Ovary (tissue), 9 donors: Measurements from ENCODE around the gene SHROOM3. TPM values are rescaled to one million over a fixed set of nuclear protein-coding genes. Genes with fewer than 3 reads are reported as not detected.

ENCODE experiments used
- DNase-seq, 5 donors: peaks; one replicate each; pipeline ENCODE4 v3.0.0-alpha.2; 2019 to 2020
- H3K27ac ChIP-seq, 2 donors: fragments of 200-600 bp; one replicate each; pipeline versions ENCODE4 v1.5.1 to v1.8.0; 2019 to 2022
- H3K27me3 ChIP-seq: fragments of 200-600 bp; one replicate; pipeline ENCODE4 v1.8.0; 2022
- H3K36me3 ChIP-seq: fragments of 200-600 bp; sonication (generic); one replicate; pipeline ENCODE4 v1.5.1; 2019
- H3K4me1 ChIP-seq: one replicate; pipeline ENCODE4 v1.8.1; 2013; ENCODE audit warnings: mild to moderate bottlenecking, moderate library complexity; ENCODE audit not compliant: insufficient read depth
- H3K4me3 ChIP-seq: fragments of 200-600 bp; sonication (generic); one replicate; pipeline ENCODE4 v1.5.1; 2017
- H3K9me3 ChIP-seq, 2 donors: fragments of 200-600 bp in 1 of 2; sonication (generic) in 1 of 2; one replicate each; pipeline versions ENCODE4 v1.5.1 to v1.8.1; 2013 to 2019; ENCODE audit warnings: mild to moderate bottlenecking in 1 of 2, moderate library complexity in 1 of 2
- CTCF ChIP-seq, 3 donors: fragments of 450-650 bp in 2 of 3; fragments of 200-600 bp in 1 of 3; IDR thresholded peaks; one replicate each; pipeline versions ENCODE4 v1.5.1 to v1.8.0; 2016 to 2022; ENCODE audit warnings: antibody characterized with exemption in 3 of 3, mild to moderate bottlenecking in 1 of 3
- EP300 ChIP-seq: sonication (generic); formaldehyde crosslinking; IDR thresholded peaks from one replicate; pipeline ENCODE4 v1.6.1; 2017; ENCODE audit warnings: antibody characterized with exemption
- POLR2A ChIP-seq: fragments of 450-650 bp; IDR thresholded peaks from one replicate; pipeline ENCODE4 v1.6.1; 2017; ENCODE audit warnings: antibody characterized with exemption, mild to moderate bottlenecking, moderate library complexity
- WGBS, 3 donors: extraction: QIAGEN DNeasy Blood & Tissue Kit in 1 of 3; methylation state at CpG; one replicate each; pipeline versions ENCODE4 v1.1.5 to v1.1.7; 2013 to 2017; 5-methylcytosine and 5-hydroxymethylcytosine counted together
- intact Hi-C, 4 donors: fragments of 100-400 bp; cut with DNase I; formaldehyde crosslinking; loops; one replicate each; pipeline versions ENCODE4 v1.11.0 to v1.15.1; 2022 to 2023
- polyA plus RNA-seq, 2 donors: library from polyadenylated mRNA; stranded (reverse); fragments of 200-250 nt in 1 of 2; fragments of 350-450 nt in 1 of 2; fragmentation: Illumina TruSeq in 1 of 2; extraction: RNeasy Lipid Tissue Mini Kit (QIAGEN cat#74804) in 1 of 2; gene quantifications; one replicate each; pipeline ENCODE4 v1.2.3, GENCODE V29; 2013 to 2014
- total RNA-seq, 7 donors: library from RNA; depleted of rRNA in 2 of 7; stranded (reverse); fragments of >200 nt in 2 of 7; fragmentation: NEBNext Ultra II Directional in 3 of 7; extraction: Animal tissue kit (Norgen Biotek cat#: 25700) in 3 of 7; gene quantifications; one replicate each; pipeline versions ENCODE4 v1.1.0 to v1.2.4, GENCODE V29; 2016 to 2023
- donor health status: DM: no; HTN: no; CAD: no; lungs with moderate emphysema.
- donor health status: DM: no; HTN: no; CAD: no.
- donor health status: Bipolar disorder and iron deficiency.
- donor health status: DM: yes; HTN: yes; CAD: no.
- donor health status: DM: no; HTN: no; CAD: no.
- donor health status: DM: yes; HTN: yes; CAD: no.

The SHROOM3 gene
- total and polyA plus RNA-seq, 9 donors, result 0.80 to 70.1 (median 3.8) TPM

- Histone ChIP-seq H3K36me3 (no peaks in the 10 kb centered on the region), H3K9me3 (no peaks in the 10 kb centered on the region), H3K27ac (no peak overlapping the region), H3K4me3 (no peak overlapping the region), H3K27me3 (no peaks in the 10 kb centered on the region), H3K4me1 (no peaks in the 10 kb centered on the region)
- 22 to 33% (median 25%) methylated on average over 1 of the region's 1 CpG for WGBS, 3 donors
- TF ChIP-seq POLR2A (no peak), CTCF (IDR thresholded peaks at IDR 0.05) (no peak), EP300 (no peak)
- DNase-seq, result no peak
- intact Hi-C loops, result no loop called here
Measured at GRCh38 chr4:76821641-76822040, 386.6 kb downstream of the SHROOM3 start.

GRCh38 chr4:76822303-76822702 lies 387.3 kb downstream of the SHROOM3 start:
- Histone ChIP-seq H3K9me3 (no peaks in the 10 kb centered on the region), H3K4me1 (no peaks in the 10 kb centered on the region), H3K27me3 (no peaks in the 10 kb centered on the region), H3K27ac (no peak overlapping the region), H3K4me3 (no peak overlapping the region), H3K36me3 (no peaks in the 10 kb centered on the region)
- 67 to 81% (median 70%) methylated on average over 8 of the region's 8 CpGs for WGBS, 3 donors
- no peak for TF ChIP-seq POLR2A
- no peak for TF ChIP-seq CTCF (IDR thresholded peaks at IDR 0.05)
- TF ChIP-seq EP300, result no peak
- no peak for DNase-seq
- intact Hi-C loops, result no loop called here

- intact Hi-C loops, result no loop called here
- DNase-seq, result no peak
Measured at GRCh38 chr4:76823495-76823894, 388.5 kb downstream of the SHROOM3 start.

GRCh38 chr4:76830612-76830963 lies 395.6 kb downstream of the SHROOM3 start:
- Histone ChIP-seq H3K36me3 (no peaks in the 10 kb centered on the region), H3K4me3 (no peak overlapping the region), H3K27ac (no peak overlapping the region), H3K4me1 (peaks cover 2% of the 10 kb centered on the region), H3K27me3 (no peaks in the 10 kb centered on the region), H3K9me3 (no peaks in the 10 kb centered on the region)
- DNase-seq, result no peak
- TF ChIP-seq CTCF (IDR thresholded peaks at IDR 0.05), result no peak
- no peak for TF ChIP-seq POLR2A
- TF ChIP-seq EP300, result no peak
- intact Hi-C loops, result no loop called here
- 38 to 58% (median 52%) methylated on average over 4 of the region's 4 CpGs for WGBS, 3 donors

More at GRCh38 chr4:76823495-76823894, 388.5 kb downstream of the SHROOM3 start:
- H3K36me3 ChIP-seq, result no peaks in the 10 kb centered on the region
- no peaks in the 10 kb centered on the region for H3K9me3 ChIP-seq
- H3K27me3 ChIP-seq, result no peaks in the 10 kb centered on the region
- H3K4me1 ChIP-seq, result no peaks in the 10 kb centered on the region
- no peak overlapping the region for H3K4me3 ChIP-seq
- H3K27ac ChIP-seq, result no peak overlapping the region
- TF ChIP-seq CTCF (IDR thresholded peaks at IDR 0.05), result no peak
- TF ChIP-seq POLR2A, result no peak
- TF ChIP-seq EP300, result no peak
- 90 to 97% (median 97%) methylated on average over 1 of the region's 1 CpG for WGBS, 3 donors
